Measurements from ENCODE around the gene EYS.

The EYS gene

DNA sequence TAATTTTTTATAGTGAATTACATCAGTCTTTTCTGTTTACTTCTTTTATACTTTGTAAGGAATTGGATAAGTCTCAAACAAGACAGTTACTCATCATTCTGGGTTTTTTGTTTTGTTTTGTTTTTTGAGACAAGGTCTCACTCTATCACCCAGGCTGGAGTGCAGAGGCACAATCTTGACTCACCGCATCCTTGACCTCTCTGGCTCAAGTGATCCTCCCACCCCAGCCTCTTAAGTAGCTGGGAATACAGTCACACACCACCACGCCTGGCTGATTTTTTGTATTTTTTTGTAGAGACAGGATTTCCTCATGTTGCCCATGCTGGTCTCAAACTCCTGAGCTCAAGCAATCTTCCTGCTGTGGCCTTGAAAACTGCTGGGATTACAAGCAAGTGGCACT is 524.3 kb downstream of the EYS start:
- no peak for TF ChIP-seq ZNF274 (IDR thresholded peaks at IDR 0.05; ENCODE audit: low read depth, low read length)
- H3K4me3 ChIP-seq (ENCODE audit: low read length) = no peak overlapping the region

DNA sequence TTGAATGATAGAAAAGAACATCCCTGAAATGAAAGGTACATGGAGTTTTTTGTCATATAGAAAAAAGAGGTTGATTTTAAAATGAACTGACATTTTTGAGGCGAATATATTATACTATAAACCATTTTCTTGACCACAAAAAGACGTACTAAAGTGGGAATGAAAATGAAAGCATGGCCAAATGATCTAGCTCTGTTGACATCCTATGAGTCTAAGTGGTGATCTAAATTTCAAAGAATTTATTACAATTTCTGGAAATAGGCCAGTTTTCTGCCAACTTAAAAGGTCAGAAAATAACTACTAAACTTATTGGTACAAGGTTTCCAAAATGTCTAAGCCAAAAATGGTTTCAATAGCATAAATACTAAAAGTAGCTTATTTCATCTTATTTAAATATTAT is 536.8 kb downstream of the EYS start:
- no peak overlapping the region for H3K4me3 ChIP-seq (ENCODE audit: low read length)
- TF ChIP-seq ZNF274 (IDR thresholded peaks at IDR 0.05; ENCODE audit: low read depth, low read length) = no peak

DNA sequence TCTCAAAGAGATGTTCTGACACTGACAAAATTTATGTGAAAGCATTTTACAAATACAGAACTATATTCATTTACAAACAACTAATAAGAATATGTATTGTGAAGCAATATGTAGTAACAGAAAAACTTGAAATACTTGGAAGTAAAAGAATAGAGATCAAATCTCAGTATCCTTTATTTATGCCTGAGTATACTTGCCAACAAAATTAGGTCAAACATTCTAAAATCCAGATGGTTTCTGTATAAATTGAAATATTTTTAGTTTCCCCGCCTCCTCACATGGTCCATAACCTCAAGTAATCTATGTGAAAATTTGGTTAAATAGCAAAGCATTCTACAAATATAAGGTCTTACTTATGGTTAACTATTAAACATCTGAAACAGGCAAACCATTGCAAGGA is 545.4 kb downstream of the EYS start:
- no peak overlapping the region for H3K4me3 ChIP-seq (ENCODE audit: low read length)

DNA sequence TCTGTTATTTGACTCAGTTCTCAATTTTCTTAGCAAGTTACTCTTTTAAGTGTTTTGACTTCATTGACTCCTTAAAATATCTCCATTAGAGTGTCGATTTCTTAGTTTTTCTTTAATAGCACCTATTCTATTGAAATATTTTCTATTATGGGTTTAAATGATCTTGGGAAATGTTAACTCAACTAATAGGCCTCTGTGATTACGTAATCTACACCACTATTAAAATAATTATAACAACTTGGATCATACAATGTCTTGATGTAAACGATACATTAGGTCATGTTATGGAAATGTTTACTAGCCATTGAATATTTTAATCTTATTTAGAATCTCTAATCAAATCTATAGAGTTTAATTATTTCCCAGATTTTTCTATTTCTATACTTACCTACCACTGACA is 550.0 kb downstream of the EYS start:
- no peak overlapping the region for H3K4me3 ChIP-seq (ENCODE audit: low read length)
- no peak for TF ChIP-seq ZNF274 (IDR thresholded peaks at IDR 0.05; ENCODE audit: low read depth, low read length)

More for the DNA sequence above, 545.4 kb downstream of the EYS start:
- TF ChIP-seq ZNF274 (IDR thresholded peaks at IDR 0.05; ENCODE audit: low read depth, low read length) = no peak

DNA sequence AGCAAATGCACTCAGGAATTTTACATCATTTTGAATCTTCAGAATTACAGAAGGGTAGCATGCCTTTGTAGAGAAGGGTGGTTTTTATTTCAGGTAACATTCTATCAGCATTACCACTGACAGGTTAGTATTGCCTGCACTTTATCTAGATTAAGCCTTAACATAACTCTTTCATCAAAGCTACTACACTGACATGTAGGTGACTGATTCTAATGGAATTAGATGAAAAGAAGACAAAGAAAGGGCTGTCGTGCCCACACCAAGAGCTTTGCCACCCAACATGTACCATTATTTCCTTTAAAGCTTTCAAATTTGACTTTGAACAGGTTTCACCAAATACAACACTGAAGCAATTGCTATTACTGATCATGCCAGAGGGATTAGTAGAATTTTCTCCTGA is 551.9 kb downstream of the EYS start:
- no peak for TF ChIP-seq ZNF274 (IDR thresholded peaks at IDR 0.05; ENCODE audit: low read depth, low read length)
- no peak overlapping the region for H3K4me3 ChIP-seq (ENCODE audit: low read length)

DNA sequence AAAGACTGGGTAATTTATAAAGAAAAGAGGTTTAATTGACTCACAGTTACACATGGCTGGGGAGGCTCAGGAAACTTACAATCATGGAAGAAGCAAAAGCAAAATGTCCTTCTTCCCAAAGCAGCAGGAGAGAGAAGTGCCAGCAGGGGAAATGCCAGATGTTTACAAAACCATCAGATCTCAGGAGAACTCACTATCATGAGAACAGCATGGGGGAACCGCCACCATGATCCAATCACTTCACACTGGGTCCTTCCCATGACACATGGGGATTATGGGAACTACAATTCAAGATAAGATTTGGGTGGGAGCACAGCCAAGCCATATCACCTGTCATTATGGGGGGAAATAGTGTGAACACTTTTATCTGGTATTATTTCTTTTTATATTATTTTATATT is 557.2 kb downstream of the EYS start:
- no peak for TF ChIP-seq ZNF274 (IDR thresholded peaks at IDR 0.05; ENCODE audit: low read depth, low read length)
- no peak overlapping the region for H3K4me3 ChIP-seq (ENCODE audit: low read length)

DNA sequence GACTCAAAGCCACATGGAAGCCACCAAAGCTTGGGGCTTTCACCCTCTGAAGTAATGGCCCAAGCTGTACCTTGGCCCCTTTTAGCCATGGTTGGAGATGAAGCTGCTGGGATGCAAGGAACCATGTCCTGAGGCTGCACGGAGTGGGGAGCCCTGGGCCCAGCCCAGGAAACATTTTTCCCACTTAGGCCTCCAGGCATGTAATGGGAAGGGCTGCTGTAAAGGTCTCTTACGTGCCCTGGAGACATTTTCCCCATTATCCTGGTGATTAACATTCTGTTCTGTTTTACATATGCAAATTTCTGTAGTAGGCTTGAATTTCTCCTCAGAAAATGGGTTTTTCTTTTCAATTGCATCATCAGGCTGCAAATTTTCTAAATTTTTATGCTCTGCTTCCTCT is 558.2 kb downstream of the EYS start:
- TF ChIP-seq ZNF274 (IDR thresholded peaks at IDR 0.05; ENCODE audit: low read depth, low read length) = no peak
- no peak overlapping the region for H3K4me3 ChIP-seq (ENCODE audit: low read length)

DNA sequence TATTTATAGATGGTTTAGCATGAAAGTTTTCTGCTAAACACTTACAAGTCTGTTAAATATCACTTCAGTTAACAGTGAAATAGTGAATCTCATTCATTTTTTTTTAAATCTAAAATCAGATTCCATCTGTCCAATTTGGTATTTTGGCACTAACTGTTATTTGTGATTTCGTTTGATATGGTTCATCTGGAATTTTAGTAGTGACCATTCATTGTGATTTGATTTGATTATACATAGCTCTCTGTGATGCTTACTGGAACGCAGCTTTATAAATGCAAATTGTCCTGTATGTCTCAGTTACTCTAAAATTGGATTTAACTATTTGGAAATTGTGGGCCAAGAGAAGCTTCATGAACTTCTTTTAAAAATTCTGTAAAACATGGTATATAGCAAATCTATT is 571.5 kb downstream of the EYS start:
- H3K4me3 ChIP-seq (ENCODE audit: low read length) = no peak overlapping the region
- TF ChIP-seq ZNF274 (IDR thresholded peaks at IDR 0.05; ENCODE audit: low read depth, low read length) = no peak

DNA sequence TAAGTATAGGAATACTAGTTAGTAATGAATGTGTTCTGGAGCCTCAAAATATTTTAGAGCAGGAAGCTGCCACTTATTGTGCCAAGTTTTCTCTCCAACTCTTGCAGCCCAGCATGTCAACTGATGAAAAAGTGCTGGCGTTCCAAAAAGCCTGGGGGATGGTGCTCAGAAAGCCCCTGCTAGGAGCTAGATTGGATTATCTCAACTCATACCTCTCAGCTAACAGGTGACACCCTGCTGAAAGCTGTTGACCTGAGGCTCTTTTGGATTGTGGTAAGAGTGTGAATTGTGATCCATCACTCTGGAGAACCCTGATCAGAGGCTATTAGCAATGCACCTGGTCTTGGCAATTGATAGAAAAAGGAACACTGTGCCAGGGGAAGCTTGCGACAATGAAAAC is 580.4 kb downstream of the EYS start:
- TF ChIP-seq ZNF274 (IDR thresholded peaks at IDR 0.05; ENCODE audit: low read depth, low read length) = no peak

DNA sequence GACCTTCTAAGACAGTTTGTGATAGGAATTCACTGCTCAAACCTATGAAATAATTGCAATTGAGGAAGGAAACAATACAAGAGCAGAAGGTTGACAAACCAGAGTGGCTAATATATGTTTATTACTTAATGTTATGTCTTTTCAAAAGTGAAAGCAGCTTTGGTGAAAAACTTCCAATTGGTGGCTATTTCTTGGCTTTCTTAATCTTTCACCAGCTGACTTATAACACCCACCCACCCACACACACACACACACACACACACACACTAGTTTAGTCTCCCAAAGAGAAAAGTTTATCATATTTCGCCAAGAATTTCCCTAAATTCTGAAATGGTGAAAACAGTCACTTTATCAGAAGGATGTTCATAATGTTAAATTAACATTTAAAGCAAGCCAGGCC is 583.5 kb downstream of the EYS start:
- no peak overlapping the region for H3K4me3 ChIP-seq (ENCODE audit: low read length)

More for the DNA sequence above, 580.4 kb downstream of the EYS start:
- no peak overlapping the region for H3K4me3 ChIP-seq (ENCODE audit: low read length)

DNA sequence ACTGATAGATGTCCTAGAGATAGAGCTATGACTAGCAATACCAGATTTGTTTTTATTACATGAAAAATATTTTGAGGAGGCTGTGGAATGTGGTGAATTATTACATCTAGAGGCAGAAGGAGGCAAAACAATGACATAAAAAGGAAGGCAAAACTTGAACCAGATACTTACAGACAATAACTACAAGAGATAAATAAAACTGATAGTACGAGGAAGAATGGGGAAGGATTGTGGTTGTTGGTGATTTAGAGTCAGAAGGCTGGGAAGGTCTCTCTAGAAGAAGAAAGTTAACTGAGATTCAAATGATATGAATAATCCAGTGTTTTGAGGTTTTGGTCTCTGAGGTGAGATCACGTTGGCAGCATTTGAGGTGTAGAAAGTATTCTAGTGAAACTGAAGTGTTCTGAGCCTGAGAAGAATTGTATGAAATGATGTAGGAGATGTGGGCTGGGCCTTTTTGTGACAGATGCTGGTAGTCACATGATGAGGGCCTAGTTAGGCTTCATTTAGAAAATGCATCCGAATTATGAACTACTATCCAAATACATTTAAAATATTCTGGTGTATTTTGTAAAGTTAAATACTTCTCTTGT is 589.1 kb downstream of the EYS start:
- H3K4me3 ChIP-seq (ENCODE audit: low read length) = no peak overlapping the region
- no peak for TF ChIP-seq ZNF274 (IDR thresholded peaks at IDR 0.05; ENCODE audit: low read depth, low read length)

More for the DNA sequence above, 583.5 kb downstream of the EYS start:
- TF ChIP-seq ZNF274 (IDR thresholded peaks at IDR 0.05; ENCODE audit: low read depth, low read length) = no peak

DNA sequence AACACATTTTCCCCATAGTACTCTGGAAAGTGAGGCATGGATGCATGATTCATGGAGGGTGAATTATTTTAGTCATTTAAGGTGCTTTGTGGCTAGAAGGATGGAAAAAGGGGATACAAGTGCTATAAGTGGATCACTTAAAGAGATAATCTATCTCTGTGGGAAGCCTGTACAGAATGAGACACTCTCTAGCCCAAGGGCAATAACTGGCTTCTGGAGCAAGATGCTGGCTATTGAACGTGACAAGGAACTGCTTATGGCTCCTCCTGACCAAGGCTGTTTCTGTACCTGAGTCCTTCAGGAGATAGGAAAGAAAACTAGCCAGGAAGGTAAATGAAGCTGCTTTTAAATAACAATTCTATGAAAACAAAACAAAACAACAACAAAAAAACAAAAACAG is 590.7 kb downstream of the EYS start:
- TF ChIP-seq ZNF274 (IDR thresholded peaks at IDR 0.05; ENCODE audit: low read depth, low read length) = no peak
- no peak overlapping the region for H3K4me3 ChIP-seq (ENCODE audit: low read length)

DNA sequence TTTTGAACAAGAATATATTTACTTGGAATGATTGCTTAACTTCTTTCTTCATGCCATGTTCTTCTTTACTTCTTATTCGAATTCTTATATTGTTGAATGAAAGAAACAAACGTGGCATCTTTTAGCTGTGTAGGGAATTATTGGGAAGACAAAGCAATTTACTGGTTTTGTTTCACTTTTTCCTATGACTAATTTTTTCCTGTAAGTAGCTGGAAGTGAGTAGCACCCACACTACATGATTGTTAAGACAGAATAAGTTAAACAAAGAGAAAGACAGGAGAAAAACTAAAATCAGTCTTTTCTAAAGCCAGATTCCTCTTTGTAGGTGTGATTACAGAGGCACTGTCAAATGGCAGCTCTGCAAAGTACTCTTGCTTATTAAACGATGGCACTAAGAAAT is 593.4 kb downstream of the EYS start:
- TF ChIP-seq ZNF274 (IDR thresholded peaks at IDR 0.05; ENCODE audit: low read depth, low read length) = no peak

DNA sequence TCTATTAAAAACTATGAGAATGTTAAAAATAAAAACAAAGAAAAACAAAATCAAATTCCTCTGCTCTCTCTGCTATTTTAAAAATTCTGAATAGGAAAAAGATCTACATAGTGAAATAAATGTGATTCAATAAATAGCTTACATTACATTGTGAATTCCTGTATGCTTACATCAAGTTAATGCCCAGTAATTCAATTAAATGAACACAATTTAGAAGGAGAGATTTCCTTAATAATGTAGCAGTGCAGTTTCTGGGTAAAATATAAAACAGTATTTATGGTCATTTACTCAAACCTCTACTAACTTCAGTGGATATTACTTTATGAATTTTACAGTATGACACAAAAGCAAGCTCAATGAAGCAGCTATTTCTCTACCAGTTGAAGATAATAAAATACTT is 594.6 kb downstream of the EYS start:
- TF ChIP-seq ZNF274 (IDR thresholded peaks at IDR 0.05; ENCODE audit: low read depth, low read length) = no peak
- no peak overlapping the region for H3K4me3 ChIP-seq (ENCODE audit: low read length)

More for the DNA sequence above, 593.4 kb downstream of the EYS start:
- no peak overlapping the region for H3K4me3 ChIP-seq (ENCODE audit: low read length)

DNA sequence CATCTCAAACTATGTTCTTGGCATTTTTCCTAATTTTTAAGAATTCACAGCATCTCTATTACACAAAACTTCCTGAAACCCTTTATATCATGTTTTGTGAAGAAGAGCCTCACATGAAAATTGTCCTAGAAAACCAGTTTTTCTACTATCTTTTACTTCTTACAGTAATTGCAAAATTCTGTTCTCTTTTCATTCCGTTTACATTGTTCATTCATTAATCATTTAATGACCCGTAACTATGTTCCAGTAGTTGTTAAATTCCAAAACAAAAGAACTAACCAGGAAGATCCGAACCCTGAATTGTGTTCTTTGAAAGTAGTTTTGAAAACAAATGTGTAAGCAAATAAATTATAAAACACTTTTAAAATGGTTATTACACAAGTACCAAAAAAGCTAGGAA is 597.0 kb downstream of the EYS start:
- TF ChIP-seq ZNF274 (IDR thresholded peaks at IDR 0.05; ENCODE audit: low read depth, low read length) = no peak
- no peak overlapping the region for H3K4me3 ChIP-seq (ENCODE audit: low read length)

DNA sequence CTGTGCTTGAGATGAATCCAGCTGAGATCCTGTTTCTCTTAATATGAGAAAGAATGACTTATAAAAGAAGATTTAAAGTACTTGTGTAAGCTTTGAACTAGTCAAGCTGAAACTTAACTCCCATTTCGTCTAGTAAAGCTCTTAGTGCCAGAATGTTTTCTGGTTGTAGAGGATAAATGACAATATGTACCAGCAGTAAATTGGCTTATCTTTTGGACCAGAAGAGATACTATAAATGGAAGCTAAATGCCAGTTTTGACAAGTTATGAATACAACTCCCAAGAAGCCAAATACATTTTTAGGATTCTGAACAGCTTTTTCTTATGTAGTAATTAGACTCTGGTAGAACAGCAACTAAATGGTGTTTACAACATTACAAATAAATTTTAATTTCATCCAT is 608.7 kb downstream of the EYS start:
- TF ChIP-seq ZNF274 (IDR thresholded peaks at IDR 0.05; ENCODE audit: low read depth, low read length) = no peak
- H3K4me3 ChIP-seq (ENCODE audit: low read length) = no peak overlapping the region
